HG03432 (cell line): ENCODE data around the gene CACNA2D1.
"Not testable (repeated sequence)": the region's sequence is repeated elsewhere in the genome, so short reads cannot be mapped to it uniquely, and the experiment has no call there.

Source experiments
- ATAC-seq: cut with Tn5 transposase; IDR thresholded peaks from one replicate; pipeline ENCODE4 v1.9.1; 2021; ENCODE audit warnings: mild to moderate bottlenecking, moderate library complexity; ENCODE audit not compliant: unreplicated experiment

The CACNA2D1 gene

DNA sequence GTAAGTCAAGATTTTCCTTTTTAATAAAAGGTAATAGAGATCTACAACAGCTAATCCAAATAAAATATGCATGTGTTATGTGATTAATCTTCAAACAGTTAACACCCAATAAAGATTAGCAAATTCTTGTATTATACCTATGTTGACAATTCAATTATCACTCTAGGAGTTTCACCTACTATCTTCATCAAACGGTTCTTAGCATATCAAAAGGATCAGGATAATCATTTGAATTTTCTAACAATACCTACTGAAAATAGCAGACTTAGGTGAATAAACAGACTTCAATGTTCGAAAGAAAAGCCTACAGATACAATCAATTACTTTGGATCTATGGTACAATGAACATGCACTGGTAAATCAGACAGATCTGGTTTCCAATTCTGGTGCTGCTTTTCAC is 268.3 kb downstream of the CACNA2D1 start:
- no peak for ATAC-seq

DNA sequence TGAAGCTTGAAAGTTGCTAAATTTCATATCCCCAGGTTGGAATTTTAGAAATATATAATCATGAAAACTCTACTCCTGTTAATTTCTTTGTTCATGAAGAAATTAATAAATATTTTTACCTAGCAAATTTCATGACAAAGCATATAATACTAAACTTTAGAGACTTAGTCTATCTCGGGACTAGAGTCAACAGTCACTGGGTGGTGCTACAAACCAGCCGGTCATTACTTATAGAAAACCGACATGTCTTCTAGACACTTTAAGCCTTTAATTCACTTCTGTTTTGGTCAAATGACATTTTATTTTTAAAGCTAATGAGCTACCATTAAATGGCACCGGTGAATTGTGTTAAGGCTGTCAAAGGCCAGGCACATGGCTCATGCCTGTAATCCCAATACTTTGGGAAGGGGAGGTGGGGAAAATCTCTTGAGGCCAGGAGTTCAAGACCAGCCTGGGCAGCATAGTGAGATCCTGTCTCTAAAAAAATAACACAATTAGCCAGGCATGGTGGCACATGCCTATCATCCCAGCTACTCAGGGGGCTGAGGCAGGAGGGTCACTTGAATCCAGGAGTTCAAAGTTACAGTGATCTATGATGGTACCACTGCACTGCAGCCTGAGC is 270.1 kb downstream of the CACNA2D1 start:
- no peak for ATAC-seq

- ATAC-seq, result no peak
Observed at GRCh38 chr7:82172881-82173280, 270.7 kb downstream of the CACNA2D1 start.

DNA sequence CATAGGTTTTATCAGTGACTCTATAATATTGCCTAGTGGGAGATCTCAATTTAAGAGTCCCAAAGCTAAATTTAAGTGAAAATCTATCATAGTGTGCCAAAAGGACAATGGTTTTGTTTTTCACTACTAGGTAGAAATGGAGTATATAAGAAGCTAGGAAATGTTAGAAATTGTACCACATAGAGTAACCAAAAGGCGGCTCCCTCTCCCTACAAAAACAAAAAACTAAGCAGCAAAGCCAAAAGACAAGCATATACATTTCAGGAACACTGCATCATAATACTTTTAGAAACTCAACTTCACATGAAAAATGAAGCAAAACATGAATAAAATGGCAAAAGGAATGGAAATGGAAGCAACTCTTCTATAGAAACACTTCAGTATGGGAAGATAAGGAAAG is 271.6 kb downstream of the CACNA2D1 start:
- no peak for ATAC-seq

- no peak for ATAC-seq
Observed at GRCh38 chr7:82167558-82168314, 275.8 kb downstream of the CACNA2D1 start.

- no peak for ATAC-seq
Observed at GRCh38 chr7:82166260-82167015, 277.1 kb downstream of the CACNA2D1 start.

DNA sequence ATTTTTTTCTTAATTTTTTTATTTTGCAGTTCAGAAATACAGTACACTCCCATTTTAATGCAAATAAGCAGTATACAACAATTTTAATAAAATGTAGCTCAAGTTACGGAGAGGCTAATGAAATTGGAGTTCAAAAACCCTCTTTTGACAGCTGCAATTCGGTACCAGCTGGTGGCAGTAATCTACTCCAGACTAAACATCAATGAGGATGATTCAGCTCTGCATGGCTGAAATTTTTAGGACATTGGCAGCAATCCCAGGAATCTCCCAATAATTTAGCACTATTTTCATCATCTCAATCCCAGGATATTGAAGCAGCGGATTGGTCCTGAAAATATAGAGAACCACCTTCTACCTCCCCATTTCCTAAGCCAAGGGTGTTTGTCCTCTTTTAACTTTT is 278.8 kb downstream of the CACNA2D1 start:
- ATAC-seq, result no peak

DNA sequence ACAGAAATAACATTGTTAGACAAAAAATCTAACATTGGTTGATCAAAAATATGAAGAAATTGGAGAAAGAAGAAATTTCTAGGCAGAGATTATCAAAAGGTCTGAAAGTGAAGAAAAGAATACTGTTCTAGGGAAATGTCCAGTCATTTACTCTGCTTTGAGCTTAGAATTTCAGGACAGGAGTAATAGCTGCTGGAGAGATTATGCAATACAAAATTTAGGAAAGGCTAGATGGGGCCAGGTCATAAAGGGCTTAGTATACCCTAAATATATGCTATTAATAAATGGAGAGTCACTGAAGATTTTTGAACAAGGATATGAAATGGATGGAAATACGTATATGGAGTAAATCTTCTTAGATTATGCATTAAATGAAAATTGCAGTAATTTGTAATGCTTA is 279.2 kb downstream of the CACNA2D1 start:
- no peak for ATAC-seq

DNA sequence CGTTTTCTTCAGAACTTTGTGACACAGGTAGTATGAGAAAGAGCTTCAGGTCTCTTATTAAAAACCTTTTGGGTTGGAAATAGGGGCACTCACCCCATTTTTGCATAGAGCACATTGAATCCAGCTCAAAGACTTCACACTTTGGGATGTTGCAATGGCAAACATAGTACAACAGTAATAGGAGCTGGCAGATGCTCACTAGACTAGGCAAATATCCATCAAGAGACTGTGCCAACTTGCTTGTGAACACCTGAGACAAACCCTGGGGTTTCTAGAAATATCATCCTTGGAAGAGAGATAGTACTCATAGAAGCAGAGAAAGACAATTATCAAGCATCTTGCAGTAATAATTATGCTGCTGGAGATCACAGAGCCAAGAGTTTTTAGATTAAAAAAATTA is 280.0 kb downstream of the CACNA2D1 start:
- ATAC-seq, result no peak

DNA sequence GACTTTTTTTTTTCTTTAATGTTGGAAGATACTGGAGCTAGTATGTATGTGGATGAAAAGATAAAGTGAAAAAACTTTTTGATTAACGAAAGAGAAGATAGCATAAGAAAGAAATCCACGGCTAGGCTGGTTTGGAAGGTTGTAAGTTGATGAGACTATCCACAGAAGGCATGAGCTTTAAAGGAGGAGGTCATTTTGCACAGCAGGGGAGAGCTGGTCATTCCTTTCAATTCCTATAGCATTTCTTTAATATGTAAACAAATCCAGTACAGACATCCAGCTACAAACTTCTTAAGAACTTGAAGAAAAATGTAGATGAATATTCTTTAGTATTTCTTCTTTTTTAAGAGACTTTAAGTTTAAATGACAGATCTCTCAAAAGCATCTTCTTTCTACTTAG is 281.3 kb downstream of the CACNA2D1 start:
- no peak for ATAC-seq

GRCh38 chr7:82158327-82158726 is 285.2 kb downstream of the CACNA2D1 start:
- ATAC-seq, result no peak

DNA sequence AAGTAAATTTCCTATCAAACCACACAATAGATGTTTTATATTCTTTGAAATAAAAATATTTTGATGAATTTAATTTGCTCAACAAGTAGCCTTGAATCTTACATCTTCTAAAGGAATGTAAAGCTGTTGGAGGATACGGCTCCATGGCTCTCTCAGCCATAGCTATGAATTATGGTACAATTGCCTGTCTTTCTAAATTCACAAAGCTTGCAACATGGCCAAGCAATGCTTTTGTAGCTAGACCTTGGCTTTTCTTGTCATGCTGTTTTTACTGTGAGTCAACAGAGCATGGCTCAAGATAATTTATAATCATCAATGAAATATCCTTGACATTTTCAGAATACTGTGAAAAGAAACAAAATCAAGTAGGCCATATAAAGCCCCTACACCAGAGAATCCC is 286.7 kb downstream of the CACNA2D1 start:
- no peak for ATAC-seq

- no peak for ATAC-seq
Observed at GRCh38 chr7:82156168-82156567, 287.4 kb downstream of the CACNA2D1 start.

- no peak for ATAC-seq
Observed at GRCh38 chr7:82154728-82155127, 288.8 kb downstream of the CACNA2D1 start.

GRCh38 chr7:82153776-82154175 is 289.8 kb downstream of the CACNA2D1 start:
- no peak for ATAC-seq

GRCh38 chr7:82152858-82153257 is 290.7 kb downstream of the CACNA2D1 start:
- no peak for ATAC-seq

DNA sequence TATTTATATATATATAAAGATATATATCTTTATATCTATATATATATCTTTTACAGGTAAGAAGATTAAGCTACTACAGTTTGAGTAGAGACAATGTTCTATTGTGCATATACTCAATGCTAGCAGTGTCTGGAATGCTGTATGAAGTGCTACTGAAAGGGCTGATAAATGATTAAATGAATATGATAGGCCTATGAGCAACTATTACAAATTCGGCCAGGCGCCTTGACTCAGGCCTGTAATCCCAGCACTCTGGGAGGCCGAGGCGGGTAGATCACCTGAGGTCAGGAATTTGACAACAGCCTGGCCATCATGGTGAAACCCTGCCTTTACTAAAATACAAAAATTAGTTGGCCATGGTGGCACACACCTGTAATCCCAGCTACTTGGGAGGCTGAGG is 297.1 kb downstream of the CACNA2D1 start:
- no peak for ATAC-seq

DNA sequence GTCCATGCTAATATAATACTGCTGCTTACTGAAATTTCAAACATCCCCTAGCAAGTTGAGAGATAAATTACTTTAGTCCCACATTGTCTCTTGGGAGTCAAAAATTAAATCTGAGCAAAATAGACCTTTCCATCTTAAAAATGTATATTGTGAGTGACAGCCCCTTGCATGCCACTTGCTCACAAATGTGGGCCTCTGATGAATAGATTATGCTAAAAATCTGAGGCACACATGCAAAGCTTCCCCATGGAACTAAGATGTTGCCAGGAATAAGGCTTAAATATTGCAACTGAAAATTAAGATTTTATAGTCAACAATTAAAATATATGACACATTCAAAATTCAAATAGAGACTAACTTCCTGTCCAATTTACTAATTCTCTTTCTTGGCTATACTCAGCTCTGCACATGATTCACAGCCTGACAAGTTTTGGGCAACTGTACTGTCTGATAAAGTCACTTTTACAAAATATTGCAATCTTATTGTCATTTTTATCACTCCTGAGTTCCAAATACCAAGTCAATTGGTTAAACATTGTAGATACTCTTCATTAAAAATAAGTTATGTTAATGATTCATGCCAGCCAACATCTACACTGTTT is 301.2 kb downstream of the CACNA2D1 start:
- ATAC-seq, result no peak

- ATAC-seq, result no peak
Observed at GRCh38 chr7:82141427-82141826, 302.1 kb downstream of the CACNA2D1 start.

DNA sequence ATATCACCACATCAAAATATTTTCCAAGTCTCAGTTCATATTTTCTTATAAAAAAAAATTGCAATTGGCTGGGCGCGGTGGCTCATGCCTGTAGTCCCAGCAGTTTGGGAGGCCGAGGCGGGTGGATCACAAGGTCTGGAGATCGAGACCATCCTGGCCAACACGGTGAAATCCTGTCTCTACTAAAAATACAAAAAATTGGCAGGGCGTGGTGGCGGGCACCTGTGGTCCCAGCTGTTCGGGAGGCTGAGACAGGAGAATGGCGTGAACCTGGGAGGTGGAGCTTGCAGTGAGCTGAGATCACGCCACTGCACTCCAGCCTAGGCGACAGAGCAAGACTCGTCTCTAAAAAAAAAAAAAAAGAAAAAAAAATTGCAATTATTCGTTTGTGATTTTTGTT is 303.0 kb downstream of the CACNA2D1 start:
- not testable (repeated sequence) for ATAC-seq

GRCh38 chr7:82131215-82131614 is 312.4 kb downstream of the CACNA2D1 start:
- ATAC-seq, result no peak

DNA sequence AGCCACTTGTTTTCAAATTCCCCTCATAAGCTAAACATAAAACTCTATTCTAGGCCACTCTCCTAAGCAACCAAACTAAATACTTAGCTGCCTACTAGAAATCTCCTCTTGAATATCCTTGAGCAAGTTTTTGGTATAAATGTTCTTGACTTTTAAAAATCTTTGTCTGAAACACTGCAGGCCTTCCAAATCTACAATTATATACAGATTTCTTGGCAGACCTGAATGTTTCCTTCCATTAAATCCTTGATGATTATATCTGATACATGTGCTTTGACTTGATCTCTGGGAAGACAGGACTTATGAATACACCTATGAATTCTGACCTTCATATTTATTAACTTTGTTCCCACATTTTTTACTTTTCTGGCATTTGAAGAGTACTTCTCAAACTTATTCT is 314.5 kb downstream of the CACNA2D1 start:
- ATAC-seq, result no peak
